Ramos (cell line): ENCODE results near the gene PRPH2.

Experiments
- in situ Hi-C: fragments of 300-500 bp; cut with MboI; formaldehyde crosslinking; loops from one replicate; pipeline ENCODE4 v1.14.3; 2022; ENCODE audit warnings: low sequenced_read_pairs; ENCODE audit not compliant: unreplicated experiment

PRPH2 gene, protein sequence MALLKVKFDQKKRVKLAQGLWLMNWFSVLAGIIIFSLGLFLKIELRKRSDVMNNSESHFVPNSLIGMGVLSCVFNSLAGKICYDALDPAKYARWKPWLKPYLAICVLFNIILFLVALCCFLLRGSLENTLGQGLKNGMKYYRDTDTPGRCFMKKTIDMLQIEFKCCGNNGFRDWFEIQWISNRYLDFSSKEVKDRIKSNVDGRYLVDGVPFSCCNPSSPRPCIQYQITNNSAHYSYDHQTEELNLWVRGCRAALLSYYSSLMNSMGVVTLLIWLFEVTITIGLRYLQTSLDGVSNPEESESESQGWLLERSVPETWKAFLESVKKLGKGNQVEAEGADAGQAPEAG

DNA sequence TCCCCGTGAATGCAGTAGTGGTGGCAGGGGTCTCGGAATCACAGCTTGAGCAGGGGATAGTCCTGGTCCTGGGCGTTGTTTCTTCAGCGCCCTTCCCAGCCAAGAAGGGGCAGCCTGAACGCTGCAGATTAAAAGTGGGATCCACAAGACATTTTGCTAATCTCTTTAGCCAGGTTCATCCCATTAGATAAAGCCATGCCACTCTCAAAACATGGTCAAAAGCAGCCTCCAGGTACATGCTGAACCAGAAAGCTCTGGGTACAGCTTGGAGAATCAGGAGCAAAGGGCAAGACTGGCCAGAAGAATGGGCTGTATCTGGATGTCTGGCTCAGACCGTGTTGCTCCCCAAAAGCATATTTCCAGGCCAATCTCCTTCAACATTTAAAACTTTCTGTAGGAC lies at the start of gene PRPH2:
Gene PRPH2 (minus strand): TSS at position 101 of the 400 bp plus-strand sequence. CDS start 263 bp downstream, outside the sequence.
- in situ Hi-C loops, result no loop called here

- in situ Hi-C loops, result no loop called here
Observed at GRCh38 chr6:42771741-42772100, 49.3 kb upstream of the PRPH2 start.

- in situ Hi-C loops, result no loop called here
Observed at GRCh38 chr6:42769836-42770235, 47.4 kb upstream of the PRPH2 start.

- in situ Hi-C loops, result no loop called here
Observed at GRCh38 chr6:42769051-42769450, 46.7 kb upstream of the PRPH2 start.

DNA sequence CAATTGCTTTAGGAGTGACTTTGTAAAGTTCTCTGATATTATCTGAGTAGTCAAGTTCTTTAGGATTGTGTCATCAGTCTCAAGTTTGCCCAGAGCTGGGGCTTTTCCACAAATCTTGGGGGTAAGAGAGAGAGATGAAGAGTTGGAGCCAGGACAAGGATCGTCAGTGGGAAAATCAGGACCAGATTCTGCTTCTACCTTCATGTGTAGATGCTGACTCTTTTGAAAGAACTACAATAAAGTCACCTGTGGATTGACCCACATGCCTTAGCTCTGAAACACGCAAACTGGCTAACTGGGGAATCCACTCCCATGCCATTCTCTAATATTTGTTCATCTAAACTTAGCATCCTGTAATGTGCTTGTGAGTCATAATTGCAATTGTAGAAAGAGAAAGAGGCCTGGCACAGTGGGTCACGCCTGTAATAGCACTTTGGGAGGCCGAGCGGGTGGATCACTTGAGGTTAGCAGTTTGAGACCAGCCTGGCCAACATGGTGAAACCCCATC lies 43.8 kb upstream of the PRPH2 start:
- in situ Hi-C loops, result no loop called here

GRCh38 chr6:42764911-42765648 lies 42.7 kb upstream of the PRPH2 start:
- in situ Hi-C loops, result no loop called here

DNA sequence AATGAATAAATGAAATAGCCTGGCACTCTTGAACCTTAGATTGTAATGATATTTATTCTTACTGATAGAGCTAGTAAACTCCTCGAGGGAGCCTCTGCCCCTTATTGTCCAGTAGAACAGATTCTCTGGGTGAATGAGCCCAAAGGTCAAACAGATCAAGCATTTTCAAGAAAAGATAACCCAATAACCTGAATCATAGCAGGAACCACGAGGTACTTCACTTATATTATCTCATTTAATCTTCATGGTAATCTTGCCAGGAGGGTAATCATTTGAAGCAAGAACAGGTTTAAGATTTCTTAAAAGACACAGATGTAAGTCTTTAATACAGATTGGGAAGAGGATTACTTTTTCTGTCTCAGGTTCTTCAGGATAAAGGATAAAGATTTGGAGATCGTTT lies 40.6 kb upstream of the PRPH2 start:
- in situ Hi-C loops, result no loop called here

GRCh38 chr6:42762426-42762859 lies 40.0 kb upstream of the PRPH2 start:
- in situ Hi-C loops, result no loop called here

DNA sequence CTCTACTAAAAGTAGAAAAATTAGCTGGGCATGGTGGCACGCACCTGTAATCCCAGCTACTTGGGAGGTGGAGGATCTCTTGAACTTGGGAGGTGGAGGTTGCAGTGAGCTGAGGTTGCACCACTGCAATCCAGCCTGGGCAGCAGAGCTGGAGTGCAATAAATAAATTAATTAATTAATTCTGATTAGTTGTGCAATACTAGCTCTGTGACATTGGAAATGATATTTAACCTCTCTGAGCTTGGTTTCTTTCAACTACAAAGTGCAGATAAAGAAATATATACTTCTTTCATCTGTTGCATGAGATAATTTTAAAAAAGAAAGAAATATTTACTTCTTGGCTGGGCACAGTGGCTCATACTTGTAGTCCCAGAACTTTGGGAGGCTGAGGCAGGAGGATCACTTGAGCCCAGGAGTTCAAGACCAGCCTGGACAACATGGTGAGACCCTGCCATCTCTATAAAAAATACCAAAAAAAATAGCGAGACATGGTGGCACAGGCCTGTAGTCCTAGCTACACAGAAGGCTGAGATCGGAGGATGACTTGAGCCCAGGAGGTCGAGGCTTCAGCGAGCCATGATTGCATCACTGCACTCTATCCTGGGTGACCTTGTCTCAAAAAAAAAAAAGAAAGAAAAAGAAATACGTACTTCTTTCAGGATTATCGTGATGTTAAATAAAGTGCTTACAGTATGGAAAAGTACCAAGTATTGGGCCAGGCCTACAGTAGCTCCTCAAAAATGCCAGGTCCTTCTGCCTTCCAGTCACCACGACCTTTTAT lies 39.1 kb upstream of the PRPH2 start:
- in situ Hi-C loops, result no loop called here

DNA sequence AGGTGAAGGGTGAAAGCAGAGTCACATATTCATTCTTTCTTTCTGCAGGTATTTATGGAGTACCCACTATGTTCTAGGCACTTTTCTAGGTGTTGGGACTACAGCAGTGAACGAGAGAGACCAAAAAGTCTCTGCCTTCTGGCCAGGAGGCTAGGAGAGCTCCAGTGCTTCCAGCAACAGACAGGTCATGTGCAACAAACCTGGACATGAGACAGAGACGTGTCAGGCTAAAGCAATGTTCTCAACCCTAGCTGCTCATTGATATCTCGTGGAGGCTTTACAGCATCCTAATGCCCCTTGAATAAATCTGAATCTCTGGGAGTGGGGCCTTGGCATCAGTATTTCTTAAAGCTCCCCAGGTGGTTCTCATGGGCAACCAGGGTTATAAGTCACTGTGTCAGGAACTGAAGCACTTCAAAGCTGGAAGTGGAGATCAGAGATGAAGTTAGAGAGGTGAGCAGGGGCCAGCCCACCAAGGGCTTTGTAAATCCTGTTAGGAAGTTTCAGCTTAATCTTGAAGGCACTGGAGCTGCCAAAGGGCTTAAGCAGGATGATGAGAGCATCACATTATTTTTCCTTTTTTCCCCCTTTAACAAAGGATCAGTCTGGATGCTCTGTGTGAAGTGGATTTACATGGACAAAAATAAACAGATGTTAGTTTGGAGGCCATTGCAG lies 36.5 kb upstream of the PRPH2 start:
- in situ Hi-C loops, result no loop called here

DNA sequence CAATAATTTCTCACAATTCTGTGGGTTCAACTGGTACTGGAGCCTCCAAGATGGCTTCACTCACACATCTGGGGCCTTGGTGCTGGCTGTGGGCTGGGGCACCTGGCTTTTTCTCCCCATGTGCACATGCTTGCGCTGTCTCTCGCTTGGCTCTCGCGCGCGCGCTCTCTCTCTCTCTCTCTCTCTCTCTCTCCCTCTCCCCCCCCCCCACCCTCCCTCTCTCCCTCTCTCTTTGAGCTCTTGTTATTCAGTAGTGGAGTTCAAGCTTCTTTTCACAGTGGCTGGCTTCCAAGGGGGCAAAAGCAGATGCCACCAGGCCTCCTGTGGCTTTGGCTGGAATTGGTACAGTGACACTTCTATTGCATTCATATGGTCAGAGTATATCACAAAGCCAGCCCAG lies 34.3 kb upstream of the PRPH2 start:
- in situ Hi-C loops, result no loop called here

DNA sequence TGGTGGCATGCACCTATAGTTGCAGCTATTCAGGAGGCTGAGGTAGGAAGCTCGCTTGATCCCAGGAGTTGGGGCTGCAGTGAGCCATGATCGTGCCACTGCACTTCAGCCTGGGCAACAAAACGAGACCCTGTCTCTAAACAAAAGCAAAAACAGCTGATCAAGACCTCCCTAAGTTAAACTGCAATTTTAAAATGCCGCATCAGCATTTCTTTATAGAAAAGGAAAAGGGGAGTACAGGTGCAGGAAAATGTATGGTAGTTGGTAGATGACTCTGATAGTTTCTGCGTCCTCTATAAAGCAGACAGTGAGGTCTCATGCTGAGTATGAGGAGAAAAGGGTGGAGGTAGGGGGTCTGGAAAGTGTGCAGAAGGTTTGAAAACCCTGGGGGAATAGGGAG lies 32.4 kb upstream of the PRPH2 start:
- in situ Hi-C loops, result no loop called here

GRCh38 chr6:42751055-42751454 lies 28.7 kb upstream of the PRPH2 start:
- in situ Hi-C loops, result no loop called here

GRCh38 chr6:42748203-42748898 lies 26.0 kb upstream of the PRPH2 start:
- in situ Hi-C loops, result no loop called here

DNA sequence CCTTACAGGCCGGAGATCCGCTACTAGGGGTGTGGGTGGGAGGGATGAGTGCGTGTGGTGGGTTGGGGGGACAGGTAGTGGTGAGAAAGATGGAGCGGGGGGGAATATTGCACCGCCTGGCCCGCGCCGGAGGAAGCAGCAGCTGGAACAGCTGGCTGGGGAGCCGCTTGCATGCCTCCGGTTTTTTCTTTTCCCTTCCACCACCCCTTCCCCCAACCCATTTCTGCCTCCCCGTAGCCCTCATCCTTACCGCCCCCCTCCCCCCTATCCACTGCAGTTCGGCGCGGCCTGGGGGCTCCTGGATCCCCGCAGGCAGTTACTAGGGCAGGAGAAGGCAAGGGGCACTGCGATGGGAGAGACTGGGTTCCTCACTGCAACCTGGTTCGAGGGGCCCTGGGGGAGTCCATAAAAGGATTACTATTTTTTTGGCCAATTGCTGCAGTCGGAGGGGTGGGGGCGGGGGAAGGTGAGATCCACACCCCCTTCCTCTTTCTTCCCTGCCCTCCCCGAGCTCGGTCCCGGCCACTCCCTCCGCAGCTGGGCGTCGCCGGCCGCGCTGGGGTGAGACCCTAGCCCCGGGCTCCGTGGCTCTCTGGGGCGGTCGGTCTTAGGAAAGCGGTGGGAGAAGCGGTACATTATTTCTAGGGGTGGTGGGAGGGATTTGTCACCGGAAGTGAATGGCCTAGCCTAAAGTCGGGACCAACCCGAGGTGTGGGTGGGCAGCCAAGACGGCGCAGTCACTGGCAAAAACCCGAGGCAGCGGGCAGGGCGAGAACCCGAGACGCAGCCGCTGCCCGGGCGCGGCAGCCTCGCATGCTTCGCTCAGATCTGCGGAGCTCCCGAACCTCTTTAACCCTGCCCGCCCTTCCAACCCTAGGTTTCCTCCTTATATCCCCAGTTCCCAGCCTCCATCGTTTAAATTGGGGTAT lies 24.3 kb upstream of the PRPH2 start:
- in situ Hi-C loops, result no loop called here

DNA sequence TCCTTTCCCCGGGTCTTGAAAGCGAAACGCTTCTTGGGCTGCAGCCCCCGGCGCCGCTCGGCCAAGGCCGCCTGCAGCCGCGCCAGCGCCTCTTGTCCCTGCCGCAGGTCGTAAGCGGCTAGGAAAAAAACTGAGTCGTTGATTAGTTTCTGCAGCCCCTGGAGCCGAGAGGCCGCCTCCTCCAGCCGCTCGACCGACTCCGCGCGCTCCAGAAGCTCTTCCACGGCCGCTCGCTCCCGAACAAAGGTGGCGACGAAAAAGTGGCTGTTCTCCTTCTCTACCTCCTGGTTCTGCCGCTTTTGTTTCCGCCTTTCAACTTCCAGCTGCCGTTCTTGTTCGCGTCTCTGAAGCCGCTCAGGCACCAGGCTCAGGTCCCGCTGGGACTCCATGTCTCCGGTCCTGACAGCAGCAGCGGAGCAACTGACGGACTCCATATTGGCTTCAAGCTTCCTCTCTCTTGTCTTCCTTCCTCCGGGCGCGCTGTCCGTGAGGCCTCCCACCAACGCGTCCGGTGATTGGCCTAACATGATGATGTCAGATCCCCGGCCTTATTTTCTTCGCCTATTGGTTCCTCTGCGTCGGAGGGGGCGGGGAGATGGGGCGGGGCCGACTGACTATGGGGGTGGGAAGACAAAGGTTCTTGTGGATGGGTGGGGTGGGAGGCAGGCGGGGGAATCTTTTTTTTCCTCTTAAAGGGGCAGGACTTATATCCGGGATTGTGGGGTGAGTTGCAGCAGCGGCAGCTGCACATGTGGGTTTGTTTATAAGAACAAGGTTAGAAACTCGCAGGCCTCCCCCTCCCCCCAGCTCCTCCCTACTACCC lies 23.5 kb upstream of the PRPH2 start, which contains the start of gene TBCC:
Gene TBCC (minus strand): TSS at position 464 of the 823 bp plus-strand sequence. CDS start 30 bp downstream, at position 434.
- in situ Hi-C loops, result no loop called here

DNA sequence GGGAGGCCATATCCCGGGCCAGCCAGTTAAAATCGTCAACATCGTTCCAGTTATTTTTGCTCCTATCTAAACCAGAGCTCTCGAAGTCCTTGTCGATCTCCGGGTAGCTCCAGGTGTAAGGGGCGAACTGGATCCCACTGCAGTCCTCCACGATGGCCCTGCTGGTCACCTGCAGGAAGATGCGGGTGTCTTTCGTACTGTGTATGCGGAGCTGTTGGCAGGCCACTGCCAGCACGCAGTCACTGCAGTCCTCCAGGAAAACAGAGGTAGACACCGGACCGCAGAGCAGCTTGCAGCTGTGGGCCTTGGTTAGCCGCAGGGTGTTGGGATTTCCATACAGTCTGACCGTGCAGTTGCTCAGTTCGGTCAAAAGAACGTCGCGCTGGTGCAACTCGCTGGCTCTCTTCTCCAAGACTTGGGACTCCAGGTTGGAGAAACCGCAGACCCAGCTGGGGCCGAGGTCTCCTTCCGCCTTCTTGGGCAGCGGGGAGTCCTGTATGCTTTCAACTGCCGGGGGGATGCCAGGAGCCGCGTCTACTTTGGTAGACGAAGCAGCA lies 22.8 kb upstream of the PRPH2 start:
- in situ Hi-C loops, result no loop called here
